A549 (cell line): Measurements from ENCODE around the gene PRR18.

ENCODE experiments used
- CBX2 ChIP-seq: fragments of 200-600 bp; sonication (generic); IDR thresholded peaks from 2 replicates; pipeline ENCODE4 v1.6.1; 2016; ENCODE audit warnings: low read depth, mild to moderate bottlenecking, borderline replicate concordance
- CEBPB ChIP-seq, 2 experiments: fragments of >200 bp in 1 of 2; sonication (Bioruptor Twin) in 1 of 2; formaldehyde crosslinking in 1 of 2; IDR thresholded peaks; 2 replicates each; pipeline ENCODE4 v1.6.1; 2012 to 2016
- CTCF ChIP-seq: fragments of >200 bp; sonication (Bioruptor Twin); formaldehyde crosslinking; IDR thresholded peaks from 3 replicates; pipeline ENCODE4 v1.5.1; 2016
- E2F6 ChIP-seq: IDR thresholded peaks from 2 replicates; pipeline ENCODE4 v1.6.1; 2012; ENCODE audit warnings: low read depth, borderline replicate concordance
- EP300 ChIP-seq, 2 experiments: fragments of >200 bp; sonication (Bioruptor Twin); formaldehyde crosslinking; IDR thresholded peaks; 2 replicates in 1 of 2; 3 replicates in 1 of 2; pipeline ENCODE4 v1.6.1; 2016 to 2017
- HDAC2 ChIP-seq: fragments of 200-600 bp; sonication (generic); IDR thresholded peaks from 2 replicates; pipeline ENCODE4 v1.6.1; 2016
- JUN ChIP-seq, 2 experiments: fragments of >200 bp; sonication (Bioruptor Twin); formaldehyde crosslinking; IDR thresholded peaks; 2 replicates in 1 of 2; 3 replicates in 1 of 2; pipeline ENCODE4 v1.6.1; 2016 to 2017
- POLR2A ChIP-seq: IDR thresholded peaks from 2 replicates; pipeline ENCODE4 v1.6.1; 2012; ENCODE audit warnings: mild to moderate bottlenecking, low read length
- POLR2AphosphoS2 ChIP-seq: conservative IDR thresholded peaks from 2 replicates; pipeline ENCODE4 v1.6.1; 2012; ENCODE audit warnings: low read length, improper control_type of control experiment, inconsistent platforms
- ZSCAN20 ChIP-seq: fragments of 250-450 bp; sonication (Bioruptor Pico); IDR thresholded peaks from 2 replicates; pipeline ENCODE4 v1.8.0; 2022; ENCODE audit warnings: mild to moderate bottlenecking, moderate library complexity

GRCh38 chr6:166323395-166323794, 15.2 kb upstream of the PRR18 start:
- TF ChIP-seq POLR2A (no peak), CBX2 (no peak), CTCF (no peak), JUN (IDR thresholded peaks at IDR 0.05) (no peak), HDAC2 (no peak), POLR2AphosphoS2 (no peak), CEBPB (IDR thresholded peaks at IDR 0.05) (no peak), EP300 (IDR thresholded peaks at IDR 0.05) (no peak), ZSCAN20 (no peak), E2F6 (no peak)
